HEK293 (cell line): ENCODE results near the gene EYS.

Experiments used
- CTCF ChIP-seq: fragments of 450-650 bp; formaldehyde crosslinking; IDR thresholded peaks from 2 replicates; pipeline ENCODE4 v1.5.1; 2016; ENCODE audit warnings: missing biosample characterization, missing genetic modification characterization
- PRDM1 ChIP-seq: fragments of 450-650 bp; formaldehyde crosslinking; IDR thresholded peaks from 2 replicates; pipeline ENCODE4; 2016; ENCODE audit warnings: missing biosample characterization, missing genetic modification characterization
- ZBTB48 ChIP-seq: fragments of 450-650 bp; formaldehyde crosslinking; IDR thresholded peaks from 2 replicates; pipeline ENCODE4 v1.5.1; 2016; ENCODE audit warnings: missing biosample characterization, missing genetic modification characterization
- ZBTB8A ChIP-seq: fragments of 450-650 bp; formaldehyde crosslinking; IDR thresholded peaks from 2 replicates; pipeline ENCODE4 v1.5.1; 2016; ENCODE audit warnings: missing biosample characterization, missing genetic modification characterization
- ZNF2 ChIP-seq: fragments of 450-650 bp; formaldehyde crosslinking; IDR thresholded peaks from 2 replicates; pipeline ENCODE4 v1.5.1; 2016; ENCODE audit warnings: missing biosample characterization, missing genetic modification characterization

GRCh38 chr6:64680446-64680845, 1026.6 kb downstream of the EYS start:
- no peak for TF ChIP-seq ZBTB8A
- TF ChIP-seq ZBTB48 (tag by site-specific recombination) = no peak
- no peak for TF ChIP-seq ZNF2
- TF ChIP-seq PRDM1 (tag by site-specific recombination) = no peak
- TF ChIP-seq CTCF (tag by site-specific recombination) = no peak
